Neural cell (in vitro differentiated cells): ENCODE results near the gene RARG. TPM values are rescaled to one million over a fixed set of nuclear protein-coding genes. Genes with fewer than 3 reads are reported as not detected.

Source experiments
- H2AFZ ChIP-seq: fragments of 200-600, 300-800 bp; sonication (generic), shearing (Covaris generic); 2 replicates; pipeline ENCODE4 v1.6.0; 2014; ENCODE audit warnings: low read depth, mild to moderate bottlenecking, antibody characterized with exemption, low read length, moderate library complexity
- H3F3A ChIP-seq: fragments of 200-600 bp; shearing (Covaris generic); 2 replicates; pipeline ENCODE4 v1.6.1; 2016; ENCODE audit warnings: mild to moderate bottlenecking, moderate library complexity, mixed read lengths, antibody characterized with exemption, low read length; ENCODE audit not compliant: insufficient read depth, poor library complexity, severe bottlenecking
- H3K27ac ChIP-seq: fragments of 200-600, 300-800 bp; sonication (generic), shearing (Covaris generic); 2 replicates; pipeline ENCODE4 v1.5.1; 2014; ENCODE audit warnings: mild to moderate bottlenecking, low read length, moderate library complexity
- H3K27me3 ChIP-seq: fragments of 300-800, 200-600 bp; sonication (generic), shearing (Covaris generic); 2 replicates; pipeline ENCODE4 v1.6.0; 2014; ENCODE audit warnings: mild to moderate bottlenecking, low read depth, low read length, moderate library complexity; ENCODE audit not compliant: insufficient read depth
- H3K36me3 ChIP-seq: fragments of 300-800, 200-600 bp; sonication (generic), shearing (Covaris generic); 2 replicates; pipeline ENCODE4 v1.5.1; 2014; ENCODE audit warnings: mild to moderate bottlenecking, antibody characterized with exemption, low read length, moderate library complexity; ENCODE audit not compliant: insufficient read depth
- H3K4me2 ChIP-seq: fragments of 300-800, 200-600 bp; sonication (generic), shearing (Covaris generic); 2 replicates; pipeline ENCODE4 v1.6.0; 2014; ENCODE audit warnings: mild to moderate bottlenecking, low read length
- H3K4me3 ChIP-seq: fragments of 300-800, 200-600 bp; sonication (generic), shearing (Covaris generic); 2 replicates; pipeline ENCODE4 v1.5.1; 2014; ENCODE audit warnings: mild to moderate bottlenecking, low read length, moderate library complexity
- H3K79me2 ChIP-seq: fragments of 200-600 bp; shearing (Covaris generic); replicated peaks from 2 replicates; pipeline ENCODE4 v1.6.0; 2014; ENCODE audit warnings: mild to moderate bottlenecking, low read length, moderate library complexity; ENCODE audit not compliant: insufficient read depth
- H3K9ac ChIP-seq: fragments of 300-800, 200-600 bp; sonication (generic), shearing (Covaris generic); 2 replicates; pipeline ENCODE4 v1.6.1; 2016; ENCODE audit warnings: mild to moderate bottlenecking, low read length, mixed read lengths
- H3K9me2 ChIP-seq: fragments of 200-600 bp; shearing (Covaris generic); 2 replicates; pipeline ENCODE4 v1.6.1; 2016; ENCODE audit warnings: mild to moderate bottlenecking, low read length, mixed read lengths; ENCODE audit not compliant: insufficient read depth
- H3K9me3 ChIP-seq: fragments of 200-600, 300-800 bp; sonication (generic), shearing (Covaris generic); 2 replicates; pipeline ENCODE4 v1.6.1; 2016; ENCODE audit warnings: mild to moderate bottlenecking, mixed run types, low read length, moderate library complexity, mixed read lengths
- H4K20me1 ChIP-seq: fragments of 200-600 bp; shearing (Covaris generic); 2 replicates; pipeline ENCODE4 v1.6.1; 2016; ENCODE audit warnings: mild to moderate bottlenecking, mixed run types; ENCODE audit not compliant: insufficient read depth
- CTCF ChIP-seq: fragments of 450-650 bp; IDR thresholded peaks from 2 replicates; pipeline ENCODE4 v1.5.1; 2014; ENCODE audit warnings: antibody characterized with exemption, mild to moderate bottlenecking, moderate library complexity; ENCODE audit not compliant: poor library complexity, severe bottlenecking
- EP300 ChIP-seq: fragments of 450-650 bp; conservative IDR thresholded peaks from 2 replicates; pipeline ENCODE4 v1.6.1; 2014; ENCODE audit warnings: antibody characterized with exemption, mild to moderate bottlenecking, moderate library complexity; ENCODE audit not compliant: poor library complexity, severe bottlenecking
- EZH2 ChIP-seq: fragments of 200-600, 300-800 bp; shearing (Covaris generic), sonication (generic); IDR thresholded peaks from 2 replicates; pipeline ENCODE4 v1.6.1; 2014; ENCODE audit warnings: antibody characterized with exemption, low read length, borderline replicate concordance, mild to moderate bottlenecking; ENCODE audit not compliant: insufficient read depth, poor library complexity, severe bottlenecking
- MXI1 ChIP-seq: fragments of 450-650 bp; conservative IDR thresholded peaks from 2 replicates; pipeline ENCODE4 v1.6.1; 2014; ENCODE audit warnings: antibody characterized with exemption, mild to moderate bottlenecking; ENCODE audit not compliant: poor library complexity, severe bottlenecking
- POLR2AphosphoS5 ChIP-seq: IDR thresholded peaks from 2 replicates; pipeline ENCODE4 v1.6.1; 2012
- RAD21 ChIP-seq: fragments of 450-650 bp; conservative IDR thresholded peaks from 2 replicates; pipeline ENCODE4 v1.6.1; 2014; ENCODE audit warnings: antibody characterized with exemption, mild to moderate bottlenecking, moderate library complexity
- SMC3 ChIP-seq: fragments of 450-650 bp; conservative IDR thresholded peaks from 2 replicates; pipeline ENCODE4 v1.6.1; 2014; ENCODE audit warnings: antibody characterized with exemption, mild to moderate bottlenecking, moderate library complexity; ENCODE audit not compliant: poor library complexity
- TAF1 ChIP-seq: IDR thresholded peaks from 2 replicates; pipeline ENCODE4 v1.6.1; 2012; ENCODE audit warnings: low read depth
- polyA plus RNA-seq: library from polyadenylated mRNA; depleted of rRNA; stranded (reverse); fragments of >200 nt; gene quantifications from 2 replicates; pipeline ENCODE4 v1.2.3, GENCODE V29; 2014
- TF ChIP-seq, protein P1 (sequence below): IDR thresholded peaks from 2 replicates; pipeline ENCODE4 v1.6.1; 2012; ENCODE audit warnings: borderline replicate concordance

RARG gene
- polyA plus RNA-seq, 1 donor from 2014 or later = 0.61 TPM

DNA sequence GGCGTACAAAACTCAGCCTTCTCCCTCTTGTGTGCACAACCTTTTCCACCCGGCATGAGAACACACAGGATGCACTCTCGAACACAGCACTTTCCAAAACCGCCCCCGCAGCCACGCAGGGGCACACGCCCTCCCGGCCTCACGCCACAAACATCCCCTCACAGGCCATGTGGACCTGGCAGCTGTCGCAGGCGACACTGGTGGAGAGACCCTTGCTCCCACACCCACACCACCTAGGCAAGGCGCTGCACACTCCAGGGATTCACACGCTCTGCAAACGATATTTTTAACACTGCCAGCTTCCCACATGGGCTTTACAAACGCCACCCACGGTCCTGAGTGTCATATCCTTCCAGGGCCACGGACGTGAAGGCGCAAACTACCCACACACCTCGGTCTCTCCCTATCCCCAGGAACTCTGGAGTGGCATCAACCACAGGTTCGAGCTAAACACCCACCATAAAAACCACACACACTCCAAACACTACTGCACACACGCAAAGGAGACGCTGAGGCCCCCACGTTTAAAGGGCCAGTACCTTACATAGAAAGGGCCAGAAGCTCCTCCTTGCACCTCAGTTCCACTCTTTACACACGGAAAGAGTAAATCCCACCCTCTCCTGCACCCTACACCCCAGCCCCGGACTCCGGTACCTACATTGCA, 12.6 kb downstream of the RARG start:
- no peaks in the 10 kb centered on the region for H4K20me1 ChIP-seq
- H3K9ac ChIP-seq = peak overlapping the region; percentile 57
- H2AFZ ChIP-seq = no peak overlapping the region
- H3K36me3 ChIP-seq = no peaks in the 10 kb centered on the region
- H3K27me3 ChIP-seq = peaks cover 35% of the 10 kb centered on the region
- no peak for TF ChIP-seq RAD21
- TF ChIP-seq SMC3 = no peak
- TF ChIP-seq EZH2 = no peak
- no peak for TF ChIP-seq MXI1
- TF ChIP-seq POLR2AphosphoS5 = no peak
- TF ChIP-seq CTCF = no peak
- TF ChIP-seq, protein P1, sequence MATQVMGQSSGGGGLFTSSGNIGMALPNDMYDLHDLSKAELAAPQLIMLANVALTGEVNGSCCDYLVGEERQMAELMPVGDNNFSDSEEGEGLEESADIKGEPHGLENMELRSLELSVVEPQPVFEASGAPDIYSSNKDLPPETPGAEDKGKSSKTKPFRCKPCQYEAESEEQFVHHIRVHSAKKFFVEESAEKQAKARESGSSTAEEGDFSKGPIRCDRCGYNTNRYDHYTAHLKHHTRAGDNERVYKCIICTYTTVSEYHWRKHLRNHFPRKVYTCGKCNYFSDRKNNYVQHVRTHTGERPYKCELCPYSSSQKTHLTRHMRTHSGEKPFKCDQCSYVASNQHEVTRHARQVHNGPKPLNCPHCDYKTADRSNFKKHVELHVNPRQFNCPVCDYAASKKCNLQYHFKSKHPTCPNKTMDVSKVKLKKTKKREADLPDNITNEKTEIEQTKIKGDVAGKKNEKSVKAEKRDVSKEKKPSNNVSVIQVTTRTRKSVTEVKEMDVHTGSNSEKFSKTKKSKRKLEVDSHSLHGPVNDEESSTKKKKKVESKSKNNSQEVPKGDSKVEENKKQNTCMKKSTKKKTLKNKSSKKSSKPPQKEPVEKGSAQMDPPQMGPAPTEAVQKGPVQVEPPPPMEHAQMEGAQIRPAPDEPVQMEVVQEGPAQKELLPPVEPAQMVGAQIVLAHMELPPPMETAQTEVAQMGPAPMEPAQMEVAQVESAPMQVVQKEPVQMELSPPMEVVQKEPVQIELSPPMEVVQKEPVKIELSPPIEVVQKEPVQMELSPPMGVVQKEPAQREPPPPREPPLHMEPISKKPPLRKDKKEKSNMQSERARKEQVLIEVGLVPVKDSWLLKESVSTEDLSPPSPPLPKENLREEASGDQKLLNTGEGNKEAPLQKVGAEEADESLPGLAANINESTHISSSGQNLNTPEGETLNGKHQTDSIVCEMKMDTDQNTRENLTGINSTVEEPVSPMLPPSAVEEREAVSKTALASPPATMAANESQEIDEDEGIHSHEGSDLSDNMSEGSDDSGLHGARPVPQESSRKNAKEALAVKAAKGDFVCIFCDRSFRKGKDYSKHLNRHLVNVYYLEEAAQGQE = no peak
- TF ChIP-seq TAF1 = no peak
- TF ChIP-seq EP300 = no peak
- H3K4me3 ChIP-seq = peak overlapping the region; percentile 86
- no peak overlapping the region for H3K27ac ChIP-seq
- peak overlapping the region; percentile 14 for H3K4me2 ChIP-seq
- H3K9me2 ChIP-seq = no peaks in the 10 kb centered on the region
- H3F3A ChIP-seq = no peaks in the 10 kb centered on the region
- no peaks in the 10 kb centered on the region for H3K9me3 ChIP-seq
- no peaks in the 10 kb centered on the region for H3K79me2 ChIP-seq

DNA sequence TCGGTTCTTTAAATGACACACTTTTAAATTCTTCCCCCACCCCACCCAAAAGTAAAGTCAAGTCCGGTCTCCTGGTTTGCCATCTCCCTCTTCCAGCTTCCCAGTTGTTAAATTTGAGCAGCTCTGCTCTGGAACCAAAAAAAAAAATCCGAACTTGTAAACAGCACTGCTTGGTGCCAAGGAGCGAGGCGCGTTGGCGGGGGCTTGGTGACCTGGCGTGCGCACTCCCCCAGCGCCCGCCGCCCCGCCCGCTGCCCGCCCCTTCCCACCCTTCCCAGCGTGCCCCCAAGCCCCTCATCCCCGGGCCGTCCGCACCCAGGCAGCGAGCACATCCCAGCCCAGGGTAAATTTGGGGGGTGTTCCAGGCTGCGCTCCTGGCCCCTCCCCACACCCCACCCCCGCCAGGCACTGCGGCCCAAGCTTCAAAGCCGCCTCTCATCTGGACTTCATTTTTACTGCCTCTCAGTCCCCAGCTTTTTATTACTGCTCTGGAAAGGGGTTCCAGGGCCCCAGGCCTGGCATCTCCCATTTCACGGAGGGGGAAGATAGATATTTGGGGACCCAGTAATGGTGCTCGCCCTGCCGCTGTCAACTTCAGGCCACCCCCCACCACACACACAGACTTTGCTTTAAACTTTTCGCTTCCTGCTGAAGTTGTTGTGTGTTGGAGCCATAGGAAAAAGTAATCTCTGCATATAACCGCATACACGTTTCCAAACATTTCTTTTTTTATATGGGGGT, 13.3 kb downstream of the RARG start:
- no peaks in the 10 kb centered on the region for H3K79me2 ChIP-seq
- TF ChIP-seq POLR2AphosphoS5 (no peak), RAD21 (no peak), EP300 (no peak), MXI1 (no peak), EZH2 (no peak), SMC3 (no peak), CTCF (no peak), TAF1 (no peak)
- TF ChIP-seq, protein P1 = no peak
- no peaks in the 10 kb centered on the region for H4K20me1 ChIP-seq
- H3K9ac ChIP-seq = no peak overlapping the region
- peaks cover 35% of the 10 kb centered on the region for H3K27me3 ChIP-seq
- peak overlapping the region; percentile 86 for H3K4me3 ChIP-seq
- H3K9me3 ChIP-seq = no peaks in the 10 kb centered on the region
- no peak overlapping the region for H2AFZ ChIP-seq
- H3K9me2 ChIP-seq = no peaks in the 10 kb centered on the region
- H3F3A ChIP-seq = no peaks in the 10 kb centered on the region
- H3K27ac ChIP-seq = no peak overlapping the region
- H3K36me3 ChIP-seq = no peaks in the 10 kb centered on the region
- no peak overlapping the region for H3K4me2 ChIP-seq
